Effector CD4-positive, alpha-beta T cell (primary cell): Measurements from ENCODE around the gene MYT1. TPM values are rescaled to one million over a fixed set of nuclear protein-coding genes. Genes with fewer than 3 reads are reported as not detected.
"Not testable (repeated sequence)": the region's sequence is repeated elsewhere in the genome, so short reads cannot be mapped to it uniquely, and the experiment has no call there.

ENCODE experiments used
- DNase-seq: peaks from one replicate; pipeline ENCODE4 v3.0.0-alpha.2; 2020
- total RNA-seq: gene quantifications from one replicate; lab custom pipeline; 2026; lab: John Stamatoyannopoulos, UW

MYT1 gene
- not detected for total RNA-seq

DNA sequence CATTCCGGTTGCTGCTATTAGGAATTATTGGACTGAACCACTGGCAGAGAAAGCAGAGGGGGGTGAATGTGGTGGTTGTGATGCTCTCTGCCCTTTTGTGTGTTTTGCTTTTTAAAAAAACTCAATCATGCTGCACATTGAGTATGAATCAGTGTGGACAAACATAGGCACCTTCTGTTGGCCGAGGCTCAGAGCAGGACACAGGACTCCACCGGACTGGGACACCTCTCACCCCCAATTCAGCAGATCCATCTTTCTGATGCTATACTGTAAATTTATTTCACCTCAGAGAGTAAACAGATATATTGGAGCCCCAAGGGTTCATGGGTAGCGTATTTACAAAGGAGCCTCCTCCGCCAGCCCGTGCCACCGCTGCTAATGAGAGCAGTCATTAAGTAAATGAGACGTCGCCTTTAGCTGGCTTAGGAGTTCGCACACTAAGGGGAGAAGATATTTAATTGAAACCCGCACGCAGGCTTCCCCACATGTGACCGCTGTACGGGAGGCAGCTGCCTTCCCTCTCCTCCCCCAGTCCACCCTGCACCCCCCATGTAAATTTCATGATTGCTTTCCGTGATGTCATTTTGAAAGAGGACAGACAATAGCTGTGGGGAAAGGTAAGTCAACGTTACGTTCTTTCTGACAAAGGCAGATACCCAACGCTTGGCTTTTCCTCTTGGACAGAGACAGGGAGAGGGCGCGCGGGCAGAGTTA lies at the start of gene MYT1:
TSS of gene MYT1 (plus strand) at position 330 of the 714 bp plus-strand sequence. CDS start 34,410 bp downstream, outside the sequence.
- DNase-seq: no peak

DNA sequence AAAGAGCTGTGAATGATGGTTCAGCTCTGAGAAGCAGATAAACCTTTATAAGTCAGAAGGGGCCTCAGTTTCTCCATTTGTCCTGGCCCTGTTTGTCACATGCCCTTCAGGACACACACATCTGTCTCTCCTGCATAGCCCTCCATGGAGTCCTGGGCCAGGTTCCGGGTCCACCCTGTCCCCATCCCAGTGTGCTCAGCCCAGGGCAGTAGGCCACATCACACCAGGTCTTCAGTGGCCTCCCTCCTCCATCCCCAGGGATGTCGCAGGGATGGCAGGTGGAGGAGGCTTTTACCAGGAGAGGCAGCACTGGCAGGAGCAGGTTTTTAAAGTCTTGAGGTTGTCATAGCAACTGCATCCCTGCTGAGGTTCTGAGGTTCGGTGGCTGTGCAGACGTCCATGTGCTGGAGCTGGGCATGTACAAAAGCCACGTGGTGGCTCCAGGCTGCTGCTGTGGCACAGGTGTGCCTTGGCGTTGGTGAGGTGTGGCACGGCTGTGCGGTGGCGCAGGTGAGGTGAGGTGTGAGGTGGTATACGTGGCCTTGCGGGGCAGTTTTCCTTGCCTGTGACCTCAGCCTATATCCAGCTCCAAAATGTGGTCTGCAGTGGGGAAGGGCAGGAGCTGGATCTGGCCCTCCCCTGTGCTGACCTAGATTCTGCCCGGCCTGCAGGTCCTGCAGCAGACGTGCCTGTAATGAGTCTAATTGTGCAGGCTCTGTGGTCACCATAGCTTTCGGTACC lies 48.9 kb upstream of the MYT1 start:
- DNase-seq: no peak

DNA sequence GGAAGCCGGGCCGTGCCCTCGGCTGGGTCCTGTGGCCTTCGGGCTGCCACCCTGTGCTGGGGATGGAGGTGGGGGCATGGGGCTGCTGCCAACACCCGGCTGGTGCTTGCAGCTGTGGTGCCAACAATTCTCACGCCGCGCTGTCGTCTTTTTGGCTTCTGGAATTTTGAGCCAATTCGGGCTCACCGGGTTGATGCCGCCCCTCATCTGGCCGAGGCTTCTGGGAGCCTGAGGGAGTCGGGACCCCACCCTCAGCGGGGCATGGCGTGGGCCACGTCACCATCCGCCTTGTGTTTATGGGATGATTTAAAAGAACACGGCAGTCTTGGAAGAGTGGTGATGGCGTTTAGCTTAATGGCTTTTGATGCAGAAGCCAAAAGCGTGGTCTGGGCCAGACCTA lies 48.2 kb upstream of the MYT1 start:
- DNase-seq: no peak

DNA sequence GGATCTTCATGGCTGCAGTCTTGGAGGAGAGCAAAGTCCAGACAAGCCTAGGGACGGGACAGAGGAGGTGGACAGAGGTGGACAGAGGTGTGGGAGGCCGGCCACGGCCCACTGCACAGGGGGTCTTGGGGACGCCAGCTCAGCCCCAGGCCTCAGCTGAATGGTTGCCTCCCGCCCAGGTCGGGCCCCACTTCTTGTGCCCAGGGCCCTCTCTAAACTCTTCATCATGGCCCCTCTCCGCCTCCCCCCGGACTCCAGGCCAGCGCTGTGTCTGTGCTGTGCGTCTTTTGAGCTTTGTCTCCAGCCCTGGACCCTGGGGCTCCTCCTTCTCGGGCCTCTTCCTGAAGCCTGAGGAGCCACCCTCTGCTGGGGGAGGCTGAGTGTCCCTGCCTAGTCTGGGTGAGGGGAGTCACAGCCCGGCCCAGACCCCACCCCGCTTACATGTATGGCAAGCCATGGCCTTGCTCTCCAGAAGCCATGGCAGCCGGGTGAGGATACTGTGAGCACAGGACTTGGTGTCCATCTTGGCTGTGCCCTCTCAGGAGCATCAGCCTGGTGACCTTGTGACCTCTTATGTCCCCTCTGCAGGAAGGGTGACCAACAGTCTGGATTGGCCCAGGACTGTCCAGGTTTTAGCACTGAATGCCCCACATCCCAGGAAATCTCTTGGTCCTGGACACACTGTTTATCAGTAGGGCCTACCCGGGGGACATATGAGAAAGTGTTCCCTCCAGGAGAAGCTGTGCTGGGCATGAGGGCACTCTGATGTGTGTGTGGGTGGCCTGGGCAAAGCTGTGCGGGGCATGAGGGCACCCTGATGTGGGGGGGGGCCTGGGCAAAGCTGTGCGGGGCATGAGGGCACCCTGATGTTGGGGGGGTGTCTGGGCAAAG lies 47.5 kb upstream of the MYT1 start:
- no peak for DNase-seq

DNA sequence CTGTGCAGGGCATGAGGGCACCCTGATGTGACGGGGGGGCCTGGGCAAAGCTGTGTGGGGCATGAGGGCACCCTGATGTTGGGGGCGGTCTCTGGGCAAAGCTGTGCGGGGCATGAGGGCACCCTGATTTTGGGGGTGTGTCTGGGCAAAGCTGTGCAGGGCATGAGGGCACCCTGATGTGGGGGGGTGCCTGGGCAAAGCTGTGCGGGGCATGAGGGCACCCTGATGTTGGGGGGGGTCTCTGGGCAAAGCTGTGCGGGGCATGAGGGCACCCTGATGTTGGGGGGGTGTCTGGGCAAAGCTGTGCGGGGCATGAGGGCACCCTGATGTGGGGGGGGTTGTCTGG lies 46.8 kb upstream of the MYT1 start:
- DNase-seq: not testable (repeated sequence)

DNA sequence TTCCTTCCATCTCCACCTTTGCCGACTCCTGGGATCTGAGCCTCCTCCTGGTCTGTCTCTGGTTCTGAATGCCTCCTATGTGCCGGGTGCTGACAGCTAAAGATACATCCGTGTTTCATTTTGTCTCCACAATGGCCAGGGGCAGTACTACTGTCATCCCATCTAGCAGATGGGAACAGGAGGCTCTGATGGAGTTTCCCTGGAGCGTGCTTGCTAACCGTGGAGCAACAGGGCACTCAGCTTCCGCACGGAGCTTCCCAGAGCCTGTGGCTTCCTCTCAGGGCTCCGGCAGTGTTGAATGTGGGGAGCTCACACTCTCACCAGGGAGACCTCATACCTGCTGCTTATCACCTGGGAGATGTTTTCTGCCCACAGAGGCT lies 45.0 kb upstream of the MYT1 start:
- no peak for DNase-seq

DNA sequence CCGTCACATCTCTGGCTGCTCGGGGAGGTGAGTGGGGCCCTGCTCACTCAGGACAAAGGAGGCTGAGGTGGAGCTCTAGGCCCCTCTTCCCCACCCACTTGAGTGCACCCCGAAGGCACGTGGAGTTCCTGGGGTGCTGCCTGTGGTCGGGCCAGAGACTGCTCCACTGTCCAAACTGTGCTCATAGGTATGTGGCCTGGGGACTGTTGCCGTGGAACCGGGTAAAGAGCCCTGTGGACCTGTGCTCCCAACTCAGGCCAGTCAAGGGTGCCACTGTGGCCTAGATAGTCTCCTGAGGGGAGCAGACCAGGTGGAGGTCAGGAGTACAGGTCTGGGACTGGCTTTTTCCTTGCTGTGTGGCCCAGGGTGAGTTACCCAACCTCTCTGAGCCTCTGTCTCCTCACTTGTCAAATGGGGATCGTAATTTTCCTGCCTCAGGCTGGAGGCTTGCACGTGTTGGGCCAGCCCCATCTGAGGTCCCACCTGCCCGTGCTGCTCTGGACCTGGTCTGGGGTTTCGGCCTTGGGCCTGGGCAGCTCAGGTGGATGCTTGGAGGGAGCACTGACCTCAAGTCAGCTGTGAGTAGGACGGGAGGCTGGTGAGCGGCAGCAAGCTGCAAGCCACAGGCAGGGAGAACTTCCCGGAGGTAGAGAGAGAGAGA lies 44.4 kb upstream of the MYT1 start:
- no peak for DNase-seq

DNA sequence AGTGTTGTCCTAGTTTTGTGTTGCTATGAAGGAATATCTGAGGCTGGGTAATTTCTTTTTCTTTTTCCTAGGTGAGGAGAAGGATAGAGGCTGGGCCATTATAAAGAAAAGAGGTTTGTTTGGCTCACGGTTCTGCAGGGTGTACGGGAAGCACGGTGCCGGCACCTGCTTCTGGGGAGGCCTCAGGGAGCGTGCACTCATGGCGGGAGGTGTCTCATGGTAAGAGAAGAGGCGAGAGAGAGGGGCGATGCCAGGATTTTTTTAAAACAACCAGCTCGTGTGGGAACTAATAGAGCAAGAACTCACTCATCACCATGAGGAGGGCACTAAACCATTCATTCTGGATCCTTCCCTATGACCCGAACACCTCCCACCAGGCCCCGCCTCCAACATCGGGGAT lies 42.7 kb upstream of the MYT1 start:
- no peak for DNase-seq

DNA sequence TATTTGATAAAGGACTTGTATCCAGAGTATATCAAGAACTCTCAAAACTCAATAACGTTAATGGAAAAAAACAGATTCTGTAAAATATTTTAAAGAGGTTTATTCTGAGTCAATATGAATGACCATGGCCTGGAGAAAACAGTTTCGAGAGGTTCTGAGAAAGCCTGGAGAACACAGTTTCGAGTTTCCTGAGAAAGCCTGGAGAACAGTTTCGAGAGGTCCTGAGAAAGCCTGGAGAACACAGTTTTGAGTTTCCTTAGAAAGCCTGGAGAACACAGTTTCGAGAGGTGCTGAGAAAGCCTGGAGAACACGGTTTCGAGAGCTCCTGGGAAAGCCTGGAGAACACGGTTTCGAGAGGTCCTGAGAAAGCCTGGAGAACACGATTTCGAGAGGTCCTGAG lies 41.3 kb upstream of the MYT1 start:
- not testable (repeated sequence) for DNase-seq

DNA sequence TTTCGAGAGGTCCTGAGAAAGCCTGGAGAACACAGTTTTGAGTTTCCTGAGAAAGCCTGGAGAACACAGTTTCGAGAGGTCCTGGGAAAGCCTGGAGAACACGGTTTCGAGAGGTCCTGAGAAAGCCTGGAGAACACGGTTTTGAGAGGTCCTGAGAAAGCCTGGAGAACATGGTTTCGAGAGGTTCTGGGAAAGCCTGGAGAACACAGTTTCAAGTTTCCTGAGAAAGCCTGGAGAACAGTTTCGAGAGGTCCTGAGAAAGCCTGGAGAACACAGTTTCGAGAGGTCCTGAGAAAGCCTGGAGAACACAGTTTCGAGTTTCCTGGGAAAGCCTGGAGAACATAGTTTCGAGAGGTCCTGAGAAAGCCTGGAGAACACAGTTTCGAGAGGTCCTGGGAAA lies 40.7 kb upstream of the MYT1 start:
- not testable (repeated sequence) for DNase-seq

DNA sequence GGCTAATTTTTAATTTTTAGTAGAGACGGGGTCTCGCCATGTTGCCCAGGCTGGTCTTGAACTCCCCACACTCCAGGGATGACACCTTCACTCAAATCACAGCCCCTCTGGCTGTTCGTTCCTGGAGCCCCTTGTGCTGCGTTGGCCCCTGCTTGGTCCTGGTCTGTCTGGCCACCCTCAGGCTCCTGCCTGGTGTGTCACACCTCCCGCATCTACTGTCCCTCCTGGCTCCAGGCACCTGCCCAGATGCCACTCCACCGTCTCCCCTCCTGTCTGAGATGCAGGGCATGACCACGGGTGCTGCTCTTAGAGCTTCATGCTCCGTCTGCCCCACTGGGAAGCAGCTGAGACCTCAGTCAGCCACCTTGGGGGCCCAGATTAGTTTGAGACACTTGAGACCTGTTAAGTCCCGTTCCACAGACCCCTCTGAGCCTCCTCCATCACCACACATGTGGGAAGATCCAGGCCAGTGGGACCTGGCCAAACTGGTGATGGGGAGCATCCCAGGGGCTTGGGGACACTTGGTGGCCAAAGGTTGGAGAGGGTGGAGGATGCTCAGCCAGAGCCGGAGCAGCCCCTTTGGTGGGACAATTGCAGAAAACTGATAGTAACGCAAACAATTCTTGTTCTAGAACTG lies 35.0 kb upstream of the MYT1 start:
- DNase-seq: no peak

DNA sequence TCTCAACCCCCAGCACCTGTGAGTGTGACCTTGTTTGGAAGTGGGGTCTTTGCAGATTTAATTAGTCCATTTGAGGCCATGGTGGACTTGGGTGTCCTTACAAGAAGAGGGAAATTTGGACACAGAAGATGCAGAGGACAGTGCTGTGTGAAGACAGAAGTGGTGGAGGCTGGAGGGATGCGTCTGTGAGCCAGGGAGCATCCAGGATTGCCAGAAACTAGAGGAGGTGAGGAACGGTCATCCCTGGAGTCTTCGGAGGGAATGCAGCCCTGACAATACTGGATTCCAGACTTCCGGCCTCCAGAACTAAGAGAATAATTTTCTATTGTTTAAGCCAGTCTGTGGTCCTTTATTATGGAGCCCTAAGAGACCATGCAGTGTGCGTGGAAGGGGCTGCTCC lies 34.0 kb upstream of the MYT1 start:
- DNase-seq: no peak

DNA sequence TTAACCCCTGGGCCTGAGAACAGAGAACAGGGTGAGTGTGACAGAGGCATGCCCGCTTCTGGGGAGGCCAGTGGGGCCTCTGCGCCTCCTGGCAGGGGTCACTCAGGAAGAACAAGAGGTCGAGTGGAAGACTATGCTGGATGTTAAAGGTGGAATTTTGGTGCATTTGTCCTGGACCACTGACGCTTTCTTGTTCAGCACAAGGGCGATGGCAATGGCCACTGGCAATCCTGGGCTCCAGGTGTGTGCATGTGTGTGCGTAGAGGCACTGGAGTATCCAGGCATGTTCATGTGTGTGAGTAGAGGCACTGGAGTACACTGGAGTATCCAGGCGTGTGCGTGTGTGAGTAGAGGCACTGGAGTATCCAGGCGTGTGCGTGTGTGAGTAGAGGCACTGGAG lies 33.4 kb upstream of the MYT1 start:
- DNase-seq: no peak

DNA sequence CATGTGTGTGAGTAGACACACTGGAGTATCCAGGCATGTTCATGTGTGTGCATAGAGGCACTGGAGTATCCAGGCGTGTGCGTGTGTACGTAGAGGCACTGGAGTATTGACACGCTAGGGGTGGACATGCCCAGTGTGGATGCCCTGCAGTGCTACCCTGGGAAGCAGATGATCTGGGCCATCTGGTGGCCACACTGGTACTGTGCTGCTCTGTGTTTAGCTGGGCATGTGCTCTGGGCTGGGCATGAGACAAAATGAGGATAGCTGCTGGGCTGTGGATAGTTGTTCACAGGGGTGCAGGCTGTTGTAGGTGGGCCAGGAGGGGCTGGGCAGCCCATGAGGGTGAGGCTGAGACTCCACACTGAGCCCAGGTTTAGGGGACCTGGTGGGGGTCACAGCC lies 32.8 kb upstream of the MYT1 start:
- DNase-seq: no peak

DNA sequence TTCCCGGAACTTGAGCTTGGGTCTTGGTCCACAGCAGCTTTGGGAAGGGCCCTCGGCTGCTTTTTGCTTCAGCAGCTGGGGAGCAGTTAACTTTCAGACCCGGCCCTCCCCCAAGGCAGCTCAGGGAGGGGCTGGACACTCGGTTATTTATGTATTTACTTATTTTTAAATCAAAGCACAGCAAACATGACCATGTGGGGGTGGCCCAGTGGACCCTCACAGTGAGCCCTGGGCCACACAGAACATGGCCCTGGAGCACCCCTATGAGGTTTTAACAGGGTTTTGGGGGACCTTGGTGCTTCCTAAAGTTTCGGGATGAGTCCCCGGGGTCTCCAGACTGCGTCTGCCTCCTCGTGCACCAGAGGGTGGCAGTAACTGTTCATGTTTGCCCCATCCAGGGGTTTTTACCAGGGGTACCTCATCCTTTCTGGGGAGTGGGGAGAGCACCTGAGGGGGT lies 30.3 kb upstream of the MYT1 start:
- no peak for DNase-seq

DNA sequence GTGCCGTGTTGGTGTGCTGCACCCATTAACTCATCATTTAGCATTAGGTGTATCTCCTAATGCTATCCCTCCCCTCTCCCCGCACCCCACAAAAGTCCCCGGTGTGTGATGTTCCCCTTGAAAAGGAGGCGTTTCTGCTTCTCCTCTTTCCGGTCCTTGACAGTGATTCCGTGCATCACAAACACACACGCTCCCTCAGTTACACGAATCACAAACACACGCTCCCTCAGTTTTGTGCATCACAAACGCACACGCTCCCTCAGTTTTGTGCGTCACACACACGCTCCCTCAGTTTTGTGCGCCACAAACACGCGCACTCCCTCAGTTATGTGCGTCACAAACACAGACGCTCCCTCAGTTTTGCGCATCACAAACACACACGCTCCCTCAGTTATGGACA lies 29.5 kb upstream of the MYT1 start:
- DNase-seq: not testable (repeated sequence)

DNA sequence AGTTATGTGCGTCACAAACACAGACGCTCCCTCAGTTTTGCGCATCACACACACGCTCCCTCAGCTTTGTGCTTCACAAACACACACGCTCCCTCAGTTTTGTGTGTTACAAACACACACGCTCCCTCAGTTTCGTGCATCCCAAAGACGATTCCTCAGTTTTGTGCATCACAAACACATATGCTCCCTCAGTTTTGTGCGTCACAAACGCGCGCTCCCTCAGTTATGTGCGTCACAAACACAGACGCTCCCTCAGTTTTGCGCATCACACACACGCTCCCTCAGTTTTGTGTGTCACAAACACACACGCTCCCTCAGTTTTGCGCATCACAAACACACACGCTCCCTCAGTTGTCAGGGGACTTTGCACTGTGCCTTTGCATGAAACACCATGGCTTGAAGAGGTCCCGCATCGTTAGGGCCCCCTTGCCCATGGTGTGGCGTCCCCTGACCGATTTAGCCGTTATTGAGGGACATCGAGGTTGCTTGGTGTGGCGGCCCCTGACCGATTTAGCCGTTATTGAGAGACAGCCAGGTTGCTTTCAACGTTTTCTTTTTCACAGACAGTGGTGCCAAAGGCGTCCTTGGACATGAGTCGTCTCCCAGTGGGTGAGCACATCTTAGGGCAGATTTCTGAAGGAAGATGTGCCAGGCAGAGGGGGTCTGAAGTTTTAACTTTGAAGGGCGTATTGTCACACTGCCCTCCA lies 28.1 kb upstream of the MYT1 start:
- no peak for DNase-seq

DNA sequence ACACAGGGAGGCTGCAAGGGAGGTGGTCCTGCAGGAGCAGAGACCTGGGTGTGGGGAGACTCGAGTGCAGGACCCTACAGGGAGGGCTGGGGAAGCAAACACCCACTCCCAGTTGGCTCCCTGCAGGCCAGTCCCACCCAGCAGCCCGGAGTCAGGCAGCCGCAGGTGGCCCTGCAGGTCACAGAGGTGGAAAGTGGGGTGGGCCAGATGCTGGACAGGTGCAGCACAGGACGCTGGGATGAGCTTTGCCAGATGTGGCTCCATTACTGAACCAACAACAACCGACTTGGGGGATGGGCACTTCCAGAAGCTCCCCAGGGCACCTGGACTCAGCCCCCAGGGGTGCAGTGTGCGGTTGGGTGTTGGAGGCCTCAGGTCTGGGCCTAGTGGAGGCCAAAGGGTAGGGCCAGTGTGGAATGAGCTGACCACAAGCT lies 26.6 kb upstream of the MYT1 start:
- DNase-seq: no peak

DNA sequence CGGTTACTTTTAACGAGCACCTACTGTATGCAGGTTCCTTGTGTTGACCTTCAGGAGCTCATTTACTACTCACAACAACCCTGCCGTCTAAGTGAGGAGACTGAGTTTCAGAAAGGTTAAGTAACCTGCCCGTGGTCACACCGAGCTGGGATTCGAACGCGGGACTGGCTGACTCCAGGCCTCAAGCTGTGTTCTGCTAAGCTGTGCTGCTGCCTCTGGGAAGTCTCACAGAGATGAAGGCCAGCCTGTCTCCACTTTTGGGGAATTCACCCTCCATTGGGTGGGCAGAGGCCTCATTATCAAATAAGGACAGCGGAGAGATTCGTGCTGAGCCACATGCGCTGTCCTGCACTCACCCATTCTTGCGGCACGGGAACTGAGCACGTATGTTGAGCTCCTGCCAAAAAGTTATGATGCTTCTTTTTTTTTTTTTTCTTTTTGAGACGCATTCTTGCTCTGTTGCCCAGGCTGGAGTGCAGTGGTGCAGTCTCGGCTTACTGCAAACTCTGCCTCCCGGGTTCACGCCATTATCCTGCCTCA lies 25.9 kb upstream of the MYT1 start:
- DNase-seq: no peak

DNA sequence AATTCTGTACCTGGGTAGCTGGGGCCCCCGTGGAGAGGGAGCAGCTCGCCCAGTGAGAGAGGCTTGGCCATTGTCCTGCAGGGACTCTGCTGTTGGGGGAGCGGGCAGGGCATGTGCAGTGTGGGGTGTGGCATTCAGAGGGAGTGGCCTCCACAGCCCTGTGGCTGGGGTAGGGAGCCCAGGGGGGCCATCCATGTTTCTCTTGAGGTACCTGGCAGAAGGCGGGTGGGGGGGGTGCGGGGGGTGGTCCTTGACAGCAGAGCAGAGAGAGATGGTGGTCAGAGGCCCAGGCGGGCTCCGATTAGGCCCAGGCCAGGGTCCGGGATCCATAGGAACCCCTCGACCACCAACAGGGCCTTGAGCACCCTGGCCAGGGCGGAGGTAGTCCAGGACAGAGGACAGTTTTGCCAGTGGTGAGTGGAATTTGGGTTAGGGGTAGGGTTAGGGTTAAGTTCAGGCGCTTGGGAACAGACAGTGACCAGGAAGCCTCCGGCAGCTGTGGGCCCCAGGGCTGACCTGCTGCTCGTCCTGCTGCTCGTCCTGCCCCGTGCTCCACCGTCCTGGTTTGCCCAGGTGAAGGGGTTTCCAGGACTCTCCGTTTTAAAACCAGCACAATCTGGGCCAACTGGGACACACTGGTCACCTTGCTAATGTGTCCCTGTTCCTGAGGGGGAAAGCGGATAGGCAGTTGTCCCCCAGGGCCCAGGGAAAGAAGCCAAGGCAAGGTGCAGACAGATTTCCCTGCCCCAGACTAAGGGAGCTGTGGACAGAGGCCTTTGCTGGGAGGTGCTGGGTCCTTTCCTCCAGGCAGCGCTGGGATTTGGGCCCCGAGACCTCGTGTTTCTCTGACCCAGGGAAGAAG lies 24.8 kb upstream of the MYT1 start:
- DNase-seq: no peak
